ENCODE measurements around the gene DLK1. TPM values are rescaled to one million over a fixed set of nuclear protein-coding genes. Genes with fewer than 3 reads are reported as not detected.

DLK1 gene
- polyA plus RNA-seq, 1 donor from 2014 or later, result not detected

- Mint-ChIP-seq H3K27ac (no peak overlapping the region), H3K9me3 (no peaks in the 10 kb centered on the region), H3K27me3 (peaks cover 15% of the 10 kb centered on the region), H3K4me3 (no peak overlapping the region), H3K4me1 (no peaks in the 10 kb centered on the region), H3K36me3 (no peaks in the 10 kb centered on the region)
These were observed 4.4 kb downstream of the DLK1 start for GRCh38 chr14:100731011-100731670.

- no peak overlapping the region for H3K4me3 Mint-ChIP-seq
- peaks cover 12% of the 10 kb centered on the region for H3K27me3 Mint-ChIP-seq
- no peak overlapping the region for H3K27ac Mint-ChIP-seq
- H3K4me1 Mint-ChIP-seq, result no peaks in the 10 kb centered on the region
- no peaks in the 10 kb centered on the region for H3K9me3 Mint-ChIP-seq
- H3K36me3 Mint-ChIP-seq, result no peaks in the 10 kb centered on the region
These were observed 5.4 kb downstream of the DLK1 start for GRCh38 chr14:100731846-100732765.

DNA sequence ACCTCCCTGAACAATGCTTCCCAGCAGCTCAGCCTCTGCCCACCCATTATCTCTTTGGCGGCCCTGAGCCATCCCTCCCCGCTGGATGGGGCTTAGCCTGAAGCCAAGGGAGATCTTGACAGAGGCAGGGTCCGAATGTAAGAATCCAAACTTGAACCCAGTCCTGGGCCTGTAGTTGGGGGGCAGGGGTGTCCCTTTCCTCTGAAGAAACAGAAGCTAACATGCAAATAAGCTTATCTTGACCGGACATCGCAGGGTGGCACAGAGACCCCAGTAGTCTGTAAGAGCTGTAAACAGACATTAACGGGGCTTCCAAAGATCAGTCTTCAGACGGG, 6.0 kb downstream of the DLK1 start:
- Mint-ChIP-seq H3K9me3 (no peaks in the 10 kb centered on the region), H3K27me3 (peaks cover 6% of the 10 kb centered on the region), H3K4me1 (no peaks in the 10 kb centered on the region), H3K27ac (no peak overlapping the region), H3K36me3 (no peaks in the 10 kb centered on the region), H3K4me3 (no peak overlapping the region)

GRCh38 chr14:100733152-100733850, 6.6 kb downstream of the DLK1 start:
- Mint-ChIP-seq H3K9me3 (no peaks in the 10 kb centered on the region), H3K27me3 (peaks cover 3% of the 10 kb centered on the region)

GRCh38 chr14:100734031-100734990, 7.6 kb downstream of the DLK1 start:
- no peak overlapping the region for H3K4me3 Mint-ChIP-seq
- H3K4me1 Mint-ChIP-seq, result no peaks in the 10 kb centered on the region
- H3K27me3 Mint-ChIP-seq, result no peaks in the 10 kb centered on the region
- no peaks in the 10 kb centered on the region for H3K9me3 Mint-ChIP-seq
- no peak overlapping the region for H3K27ac Mint-ChIP-seq
- H3K36me3 Mint-ChIP-seq, result no peaks in the 10 kb centered on the region

More at GRCh38 chr14:100733152-100733850, 6.6 kb downstream of the DLK1 start:
- no peak overlapping the region for H3K4me3 Mint-ChIP-seq
- no peak overlapping the region for H3K27ac Mint-ChIP-seq
- no peaks in the 10 kb centered on the region for H3K4me1 Mint-ChIP-seq
- H3K36me3 Mint-ChIP-seq, result no peaks in the 10 kb centered on the region

DNA sequence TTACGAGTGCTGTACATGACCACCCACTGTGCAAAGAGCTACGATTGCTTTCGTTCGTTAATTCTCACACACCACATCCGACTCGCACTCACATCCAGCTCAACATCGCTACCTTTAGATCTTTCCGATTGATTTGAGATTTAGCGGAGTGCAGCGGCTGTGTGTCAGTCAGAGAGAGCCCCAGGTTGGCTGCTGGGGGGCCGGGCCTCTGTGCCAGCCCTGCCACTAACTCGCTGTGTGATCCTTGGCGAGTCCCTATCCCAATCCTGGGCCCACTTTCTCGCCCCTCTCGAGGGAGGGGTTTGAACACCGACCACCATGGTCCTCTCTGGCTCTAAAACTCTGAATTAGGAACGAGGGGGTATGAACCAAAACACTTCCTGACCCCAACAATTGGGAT, 8.6 kb downstream of the DLK1 start:
- Mint-ChIP-seq H3K27ac (no peak overlapping the region), H3K4me3 (no peak overlapping the region), H3K4me1 (no peaks in the 10 kb centered on the region), H3K36me3 (no peaks in the 10 kb centered on the region), H3K27me3 (no peaks in the 10 kb centered on the region), H3K9me3 (no peaks in the 10 kb centered on the region)

DNA sequence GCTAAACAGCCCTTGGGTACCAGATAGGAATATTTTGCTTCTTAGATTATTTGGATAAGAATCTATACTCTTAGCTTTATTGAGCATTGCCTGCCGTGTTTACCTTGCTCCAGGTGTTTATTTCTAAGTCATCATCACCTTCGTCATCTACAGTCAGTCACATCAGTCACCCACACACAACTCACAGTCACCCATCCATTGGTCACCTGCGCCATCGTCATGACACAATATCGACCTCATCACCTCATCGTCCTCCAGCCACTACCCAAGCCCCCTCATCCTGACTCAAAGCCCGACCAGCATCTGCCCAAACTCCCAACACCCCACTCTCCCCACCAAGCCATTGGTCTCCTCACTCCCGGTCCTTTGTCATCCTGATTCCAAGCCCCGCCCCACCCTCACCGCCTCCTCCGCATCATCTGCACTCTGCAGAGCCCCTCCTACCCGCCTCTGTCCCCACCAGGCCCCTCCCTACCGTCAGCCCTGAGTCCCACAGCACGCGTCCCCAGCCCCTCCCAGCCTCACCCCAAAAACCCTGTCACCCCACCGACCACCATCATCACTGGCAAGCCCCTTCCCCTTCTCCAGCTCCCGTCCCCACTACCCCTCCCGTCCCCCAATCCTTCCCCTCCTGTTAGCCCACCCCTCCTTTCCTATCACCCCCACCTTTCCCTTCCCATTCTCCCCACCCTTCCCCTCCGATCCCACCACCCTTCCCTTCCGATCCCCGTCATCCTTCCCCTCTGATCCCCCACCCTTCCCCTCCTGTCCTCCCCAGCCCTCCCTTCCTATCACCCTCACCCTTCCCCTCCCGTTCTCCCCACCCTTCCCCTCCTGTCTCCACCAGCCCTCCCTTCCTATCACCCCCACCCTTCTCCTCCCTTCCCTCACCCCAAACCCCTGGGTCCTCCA, 9.8 kb downstream of the DLK1 start:
- Mint-ChIP-seq H3K27me3 (no peaks in the 10 kb centered on the region), H3K4me1 (no peaks in the 10 kb centered on the region), H3K36me3 (no peaks in the 10 kb centered on the region), H3K4me3 (no peak overlapping the region), H3K27ac (no peak overlapping the region), H3K9me3 (no peaks in the 10 kb centered on the region)

GRCh38 chr14:100737526-100737925, 10.8 kb downstream of the DLK1 start:
- Mint-ChIP-seq H3K9me3 (no peaks in the 10 kb centered on the region), H3K27me3 (no peaks in the 10 kb centered on the region), H3K4me3 (no peak overlapping the region), H3K36me3 (no peaks in the 10 kb centered on the region), H3K27ac (no peak overlapping the region), H3K4me1 (no peaks in the 10 kb centered on the region)

DNA sequence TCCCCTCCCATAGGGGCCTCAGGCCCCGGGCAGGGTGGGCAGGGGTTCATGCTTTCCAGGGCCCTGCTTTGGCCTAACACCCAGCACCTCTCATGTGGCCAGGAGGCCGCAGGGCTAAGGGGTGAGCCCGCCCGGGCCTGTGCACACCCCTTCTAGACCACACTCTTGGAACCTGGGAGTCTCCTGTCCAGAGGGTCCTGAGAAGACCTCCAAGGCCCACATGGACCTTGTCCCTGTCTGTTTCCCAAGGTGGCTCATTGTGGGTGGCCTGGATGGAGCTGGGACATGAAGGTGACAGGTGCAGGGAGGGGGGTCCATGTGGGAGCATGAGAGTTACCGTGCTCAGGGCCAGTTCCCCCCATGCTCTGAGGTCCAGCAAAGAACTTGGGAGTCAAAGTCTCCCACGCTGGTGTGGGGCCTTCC, 11.6 kb downstream of the DLK1 start:
- Mint-ChIP-seq H3K9me3 (no peaks in the 10 kb centered on the region), H3K27me3 (no peaks in the 10 kb centered on the region), H3K27ac (no peak overlapping the region), H3K4me3 (no peak overlapping the region), H3K4me1 (no peaks in the 10 kb centered on the region), H3K36me3 (no peaks in the 10 kb centered on the region)

DNA sequence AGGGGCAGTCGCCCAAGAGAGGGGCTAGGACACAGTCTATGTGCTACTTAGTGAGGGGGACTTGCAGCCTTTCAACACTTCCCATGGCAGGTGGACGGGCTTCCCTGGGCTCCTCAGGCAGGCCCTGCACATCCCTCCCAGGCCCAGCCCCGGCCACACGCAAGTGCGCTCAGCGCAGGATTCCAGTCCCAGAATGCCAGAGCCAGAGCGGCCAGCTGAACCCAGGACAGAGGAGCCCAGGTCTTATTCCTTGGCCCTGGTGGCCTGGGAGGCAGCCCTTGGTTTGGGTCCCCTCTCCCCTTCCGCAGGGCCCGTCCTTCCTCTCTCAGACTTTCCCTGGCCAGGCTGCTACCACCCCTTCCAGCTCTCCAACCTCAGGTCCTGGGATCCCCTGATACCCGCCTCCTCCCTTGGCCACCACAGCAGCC, 12.0 kb downstream of the DLK1 start:
- Mint-ChIP-seq H3K27ac (no peak overlapping the region), H3K9me3 (no peaks in the 10 kb centered on the region), H3K36me3 (no peaks in the 10 kb centered on the region), H3K4me1 (no peaks in the 10 kb centered on the region), H3K27me3 (peaks cover under 1% of the 10 kb centered on the region), H3K4me3 (no peak overlapping the region)

- peaks cover 5% of the 10 kb centered on the region for H3K27me3 Mint-ChIP-seq
- peak overlapping the region in 1 of 3 donors; percentile 12 for H3K27ac Mint-ChIP-seq
- H3K9me3 Mint-ChIP-seq, result no peaks in the 10 kb centered on the region
- H3K4me1 Mint-ChIP-seq, result no peaks in the 10 kb centered on the region
- H3K36me3 Mint-ChIP-seq, result no peaks in the 10 kb centered on the region
- H3K4me3 Mint-ChIP-seq, result no peak overlapping the region
These were observed 12.6 kb downstream of the DLK1 start for GRCh38 chr14:100739306-100739705.

DNA sequence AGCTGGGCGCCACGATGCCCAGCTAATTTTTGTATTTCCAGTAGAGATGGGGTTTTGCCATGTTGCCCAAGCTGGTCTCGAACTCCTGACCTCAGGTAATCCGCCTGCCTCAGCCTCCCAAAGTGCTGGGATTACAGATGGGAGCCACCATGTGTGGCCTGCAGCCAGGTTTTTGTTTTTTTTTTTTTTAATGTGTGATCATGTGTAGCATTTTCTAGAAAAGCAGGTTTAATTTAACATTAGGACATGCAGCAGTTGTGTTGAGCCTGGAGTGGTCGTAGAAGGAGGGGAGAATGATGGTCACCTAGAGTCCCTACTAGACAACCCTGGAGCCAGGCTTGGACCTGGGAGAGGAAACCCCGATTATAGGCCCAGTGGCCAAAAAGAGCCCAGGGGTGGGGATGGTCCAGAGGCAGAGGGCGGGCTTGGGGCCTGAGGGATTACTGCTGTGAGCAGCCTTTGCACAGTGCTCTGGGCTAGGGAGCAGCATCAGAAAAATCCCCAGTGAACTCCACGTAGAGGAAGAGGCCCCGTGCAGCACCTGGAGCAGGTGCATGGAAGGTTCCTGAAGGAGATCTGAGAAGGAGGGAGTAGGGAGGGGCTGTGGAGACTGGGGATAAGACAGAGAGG, 13.6 kb downstream of the DLK1 start:
- Mint-ChIP-seq H3K4me1 (no peaks in the 10 kb centered on the region), H3K36me3 (no peaks in the 10 kb centered on the region), H3K27ac (peak overlapping the region in 1 of 3 donors; percentile 47)

GRCh38 chr14:100740929-100741328, 14.2 kb downstream of the DLK1 start:
- peaks cover 6% of the 10 kb centered on the region for H3K27me3 Mint-ChIP-seq
- H3K36me3 Mint-ChIP-seq, result no peaks in the 10 kb centered on the region
- no peak overlapping the region for H3K4me3 Mint-ChIP-seq
- peak overlapping the region in 1 of 3 donors; percentile 47 for H3K27ac Mint-ChIP-seq
- H3K9me3 Mint-ChIP-seq, result peaks cover 0 to 2% (median 0%) of the 10 kb centered on the region in 3 donors
- no peaks in the 10 kb centered on the region for H3K4me1 Mint-ChIP-seq

More for the DNA sequence above, 13.6 kb downstream of the DLK1 start:
- peaks cover 5% of the 10 kb centered on the region for H3K27me3 Mint-ChIP-seq
- H3K9me3 Mint-ChIP-seq, result peaks cover 0 to 2% (median 0%) of the 10 kb centered on the region in 3 donors
- H3K4me3 Mint-ChIP-seq, result no peak overlapping the region

Measured in IgD-negative memory B cell (primary cell).